C4-2B (cell line): ENCODE results near the gene FBXL4.

Experiments
- H3K27ac ChIP-seq: fragments of 450-650 bp; 2 replicates; pipeline ENCODE4 v1.5.1; 2017
- ZFX ChIP-seq: fragments of 450-650 bp; IDR thresholded peaks from 2 replicates; pipeline ENCODE4 v1.6.1; 2017
- TF ChIP-seq, protein P1 (sequence below): fragments of 450-650 bp; conservative IDR thresholded peaks from 2 replicates; pipeline ENCODE4 v1.5.1; 2017; ENCODE audit warnings: mild to moderate bottlenecking

FBXL4 gene

DNA sequence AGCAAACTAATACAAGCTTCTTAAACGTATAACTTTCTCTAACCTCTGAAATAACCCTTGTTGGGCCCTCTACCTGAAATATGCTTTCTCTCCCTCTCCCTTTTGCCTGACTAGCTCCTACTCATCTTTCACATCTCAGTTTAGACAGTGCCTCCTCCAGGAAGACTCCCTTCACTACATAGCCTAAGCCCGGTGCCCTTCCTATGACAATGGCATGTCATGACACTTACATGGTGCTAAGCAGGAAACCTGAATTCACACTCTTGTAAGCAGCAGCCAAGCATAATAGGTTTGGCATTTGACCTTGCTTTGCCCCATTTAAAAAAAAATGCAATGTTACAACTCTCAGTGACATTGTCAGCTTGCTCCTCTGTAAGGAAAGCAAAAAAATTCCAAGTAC is 33.1 kb upstream of the FBXL4 start:
- H3K27ac ChIP-seq, result no peak overlapping the region
- TF ChIP-seq, protein P1, sequence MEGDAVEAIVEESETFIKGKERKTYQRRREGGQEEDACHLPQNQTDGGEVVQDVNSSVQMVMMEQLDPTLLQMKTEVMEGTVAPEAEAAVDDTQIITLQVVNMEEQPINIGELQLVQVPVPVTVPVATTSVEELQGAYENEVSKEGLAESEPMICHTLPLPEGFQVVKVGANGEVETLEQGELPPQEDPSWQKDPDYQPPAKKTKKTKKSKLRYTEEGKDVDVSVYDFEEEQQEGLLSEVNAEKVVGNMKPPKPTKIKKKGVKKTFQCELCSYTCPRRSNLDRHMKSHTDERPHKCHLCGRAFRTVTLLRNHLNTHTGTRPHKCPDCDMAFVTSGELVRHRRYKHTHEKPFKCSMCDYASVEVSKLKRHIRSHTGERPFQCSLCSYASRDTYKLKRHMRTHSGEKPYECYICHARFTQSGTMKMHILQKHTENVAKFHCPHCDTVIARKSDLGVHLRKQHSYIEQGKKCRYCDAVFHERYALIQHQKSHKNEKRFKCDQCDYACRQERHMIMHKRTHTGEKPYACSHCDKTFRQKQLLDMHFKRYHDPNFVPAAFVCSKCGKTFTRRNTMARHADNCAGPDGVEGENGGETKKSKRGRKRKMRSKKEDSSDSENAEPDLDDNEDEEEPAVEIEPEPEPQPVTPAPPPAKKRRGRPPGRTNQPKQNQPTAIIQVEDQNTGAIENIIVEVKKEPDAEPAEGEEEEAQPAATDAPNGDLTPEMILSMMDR, result no peak
- TF ChIP-seq ZFX, result no peak

DNA sequence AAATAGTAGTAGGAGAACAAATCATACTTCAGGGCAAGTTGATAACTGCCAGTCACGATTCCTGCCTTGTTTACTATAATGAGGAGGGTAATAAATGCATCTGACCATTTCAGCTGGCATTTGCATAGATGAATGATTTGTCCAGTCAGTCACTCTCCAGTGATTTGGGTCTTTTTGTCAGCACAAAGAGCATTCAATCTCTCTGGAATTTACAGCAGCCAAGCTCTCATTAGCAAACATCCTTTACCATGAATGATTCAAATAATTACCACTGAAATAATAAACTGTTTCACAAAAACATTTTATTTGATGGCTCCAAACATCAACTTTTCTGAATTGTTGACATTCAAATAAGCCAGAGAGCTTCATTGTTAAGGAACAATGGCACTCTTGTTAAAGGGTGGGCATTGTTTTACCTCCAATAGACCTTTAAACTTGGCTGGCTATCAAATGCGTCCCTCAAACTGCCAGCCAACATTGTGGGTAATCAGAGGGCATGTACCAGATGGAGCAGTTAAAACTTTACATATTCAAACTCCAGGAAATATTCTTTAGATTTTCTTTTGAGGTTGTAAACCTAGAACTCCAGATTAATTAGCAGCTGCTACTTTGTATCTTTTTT is 30.0 kb upstream of the FBXL4 start:
- TF ChIP-seq ZFX, result no peak
- TF ChIP-seq, protein P1, result no peak
- no peak overlapping the region for H3K27ac ChIP-seq

DNA sequence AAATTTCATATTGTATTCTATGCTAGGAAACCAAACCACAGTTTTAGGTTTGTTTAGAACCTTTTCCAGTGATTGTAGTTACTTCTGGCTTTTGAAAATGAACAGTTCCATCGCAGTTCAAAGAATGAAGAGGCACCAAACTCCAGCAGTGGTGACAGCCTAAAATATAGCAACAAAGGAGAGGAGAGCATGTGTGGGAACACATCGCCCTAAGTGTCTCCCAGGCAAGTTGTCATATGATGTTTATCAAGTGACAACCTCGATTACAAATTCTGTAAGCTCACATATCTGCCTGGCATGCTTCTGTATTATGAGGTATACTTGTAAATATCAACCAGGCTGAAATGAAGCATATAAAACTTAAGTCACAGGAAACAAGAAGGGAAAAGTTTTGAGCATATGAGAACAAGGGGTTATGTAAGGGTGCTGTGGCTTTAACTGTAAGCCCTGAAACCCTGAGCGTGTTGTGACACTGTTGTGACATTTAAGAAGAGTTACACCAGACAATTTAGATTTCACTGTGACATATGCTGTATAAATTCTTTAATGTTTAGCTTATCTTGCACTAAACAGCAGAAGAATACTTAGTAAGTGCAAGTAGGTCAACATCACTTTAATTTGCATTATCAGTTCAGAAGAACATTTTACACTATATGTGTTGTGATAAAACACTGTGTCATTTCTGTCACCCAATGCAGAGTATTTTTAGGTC is 29.1 kb upstream of the FBXL4 start:
- H3K27ac ChIP-seq, result no peak overlapping the region
- TF ChIP-seq, protein P1, result no peak

DNA sequence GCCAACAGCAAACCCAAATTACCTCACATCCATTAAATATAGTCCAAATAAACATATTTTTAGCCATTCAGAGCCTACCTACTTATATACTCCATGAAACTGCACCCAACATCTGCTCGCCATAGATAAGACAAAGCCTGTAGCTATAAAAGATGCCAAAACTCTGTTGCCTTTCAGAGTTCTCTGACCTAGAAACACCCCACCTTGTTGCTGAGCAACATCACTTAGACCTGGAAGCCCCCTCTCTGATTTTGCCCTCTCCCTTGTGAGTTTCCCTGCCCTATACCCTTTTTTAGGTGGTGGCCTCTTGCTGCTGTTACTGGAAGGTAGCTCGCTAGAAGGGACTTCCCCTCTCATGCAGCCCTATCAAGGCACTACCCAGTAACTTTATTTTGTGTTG is 27.7 kb upstream of the FBXL4 start:
- H3K27ac ChIP-seq, result no peak overlapping the region
- no peak for TF ChIP-seq ZFX
- TF ChIP-seq, protein P1, result no peak

DNA sequence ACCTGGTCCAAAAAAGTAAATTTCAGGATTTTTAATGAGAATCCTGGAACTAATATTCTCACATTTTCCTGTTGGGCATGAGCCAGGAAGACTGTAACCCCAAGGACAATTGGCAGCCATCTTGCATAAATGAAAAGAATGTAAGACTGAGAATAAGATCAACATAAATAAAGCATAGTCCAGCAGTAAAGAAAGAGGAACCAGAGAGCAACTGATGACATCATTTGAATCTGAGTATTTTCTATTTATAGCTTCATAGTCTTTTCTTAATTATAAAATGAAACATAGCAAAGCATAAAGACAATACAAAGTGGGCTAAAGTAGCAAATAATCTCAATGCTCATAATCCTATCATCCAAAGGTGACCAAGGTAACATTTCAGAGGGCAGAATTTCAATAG is 26.6 kb upstream of the FBXL4 start:
- no peak overlapping the region for H3K27ac ChIP-seq
- TF ChIP-seq ZFX, result no peak
- TF ChIP-seq, protein P1, result no peak

DNA sequence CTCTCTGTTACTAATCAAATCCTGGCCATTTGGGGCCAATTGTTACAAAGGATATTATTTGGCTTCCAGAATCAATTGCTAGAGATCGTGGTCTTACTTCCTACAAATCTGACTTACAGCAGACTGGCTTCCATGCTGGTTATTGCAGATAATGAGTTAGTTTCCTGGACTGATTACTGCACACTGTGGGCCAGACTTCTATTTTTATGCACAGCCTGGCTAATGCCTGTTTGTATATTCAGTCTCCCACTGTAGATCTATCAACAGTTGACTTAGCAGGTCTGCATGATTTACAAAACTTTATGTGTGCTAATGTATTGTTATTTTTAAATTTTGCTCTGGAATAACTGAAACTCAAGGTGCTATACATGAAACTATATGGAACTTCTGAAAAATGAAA is 25.8 kb upstream of the FBXL4 start:
- no peak for TF ChIP-seq ZFX
- TF ChIP-seq, protein P1, result no peak
- H3K27ac ChIP-seq, result no peak overlapping the region

DNA sequence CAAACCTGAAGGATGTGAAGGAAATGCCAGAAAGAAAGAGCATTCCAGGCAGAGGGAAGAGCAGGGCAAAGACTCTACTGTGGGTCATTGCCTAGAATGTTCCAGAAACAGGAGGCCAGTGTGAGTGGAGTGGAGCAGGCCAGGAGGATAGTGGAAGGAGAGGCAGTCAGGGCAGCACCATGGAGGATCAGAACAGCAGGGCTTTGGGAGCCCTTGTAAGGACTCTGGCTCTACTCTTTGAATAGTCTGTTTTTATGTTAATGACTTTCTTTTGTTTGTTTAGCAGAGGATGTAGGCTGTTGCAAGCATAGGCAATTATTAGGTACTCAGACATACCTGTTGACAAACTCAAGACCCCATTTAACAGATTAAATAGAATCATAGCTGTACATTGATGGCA is 23.6 kb upstream of the FBXL4 start:
- TF ChIP-seq, protein P1, result no peak
- TF ChIP-seq ZFX, result no peak
- H3K27ac ChIP-seq, result no peak overlapping the region
